HepG2 (cell line): ENCODE data around the gene GPR155. TPM values are rescaled to one million over a fixed set of nuclear protein-coding genes. Genes with fewer than 3 reads are reported as not detected.
A peak's percentile ranks its signal among the peaks of the same experiment; 100 is the strongest.

ENCODE experiments used
- ATAC-seq: fragments of 200-7000 bp; cut with Tn5 transposase; 3 replicates; pipeline ENCODE4 v1.9.1; 2020; ENCODE audit warnings: mild to moderate bottlenecking, moderate library complexity
- BruUV-seq: library from RNA; stranded (reverse); fragments of 400-500 nt; replicated peaks from 2 replicates; lab custom pipeline; 2021; lab: Mats Ljungman, UMichigan
- CTCF ChIA-PET: fragments of 300-600 bp; formaldehyde crosslinking; extraction: SDS; loops from one replicate; lab custom pipeline; 2021; ENCODE audit warnings: low total read pairs, inconsistent platforms, low intra/inter-chr PET ratio; lab: Yijun Ruan, JAX
- POLR2A ChIA-PET: fragments of 350-600 bp; sonication (Branson Sonifier 250); formaldehyde crosslinking; loops from one replicate; lab custom pipeline; 2020; ENCODE audit warnings: antibody characterized with exemption, inconsistent platforms; lab: Yijun Ruan, JAX
- DNase-seq: peaks from one replicate; pipeline ENCODE4 v3.0.0-alpha.2; 2015; ENCODE audit warnings: low spot score
- FAIRE-seq: peaks from 3 replicates; lab custom pipeline; 2011; peaks lifted over from hg19 to GRCh38; lab: Jason Lieb, UNC
- H2AFZ ChIP-seq: one replicate; pipeline ENCODE4 v1.6.1; 2011; ENCODE audit warnings: low read length, inconsistent platforms
- H3K27ac ChIP-seq: fragments of 300-600 bp; 3 replicates; pipeline ENCODE4 v1.8.0; 2011; ENCODE audit warnings: mixed run types, mild to moderate bottlenecking, mixed read lengths, low read length, inconsistent platforms; ENCODE audit not compliant: insufficient read depth; ENCODE audit errors: extremely low read length
- H3K27me3 ChIP-seq, 2 experiments: fragments of 200-600 bp in 1 of 2; 2 replicates in 1 of 2; 3 replicates in 1 of 2; pipeline versions ENCODE4 v1.6.0 to v1.8.0; 2011; ENCODE audit warnings: low read length in 2 of 2, mild to moderate bottlenecking in 2 of 2, moderate library complexity in 2 of 2, inconsistent platforms in 1 of 2; ENCODE audit not compliant: insufficient read depth in 2 of 2, control insufficient read depth in 1 of 2
- H3K36me3 ChIP-seq, 2 experiments: fragments of 200-600 bp in 1 of 2; replicated peaks in 1 of 2; 2 replicates in 1 of 2; 3 replicates in 1 of 2; pipeline versions ENCODE4 v1.5.1 to v1.8.0; 2011; ENCODE audit warnings: low read length in 2 of 2, inconsistent platforms in 1 of 2; ENCODE audit not compliant: insufficient read depth in 2 of 2, control insufficient read depth in 1 of 2
- H3K4me1 ChIP-seq: 2 replicates; pipeline ENCODE4 v1.5.1; 2012; ENCODE audit warnings: low read length, inconsistent platforms; ENCODE audit not compliant: insufficient read depth
- H3K4me2 ChIP-seq: 2 replicates; pipeline ENCODE4 v1.6.0; 2011; ENCODE audit warnings: low read depth, low read length, inconsistent platforms
- H3K4me3 ChIP-seq, 3 experiments: fragments of 200-600 bp in 1 of 3; sonication (generic), shearing (Covaris generic) in 1 of 3; replicated peaks in 1 of 3; 2 replicates each; pipeline ENCODE4 v1.5.1; 2011 to 2016; ENCODE audit warnings: low read length in 3 of 3, inconsistent platforms in 2 of 3, low read depth in 2 of 3, mild to moderate bottlenecking in 2 of 3, control low read depth in 1 of 3, mixed read lengths in 1 of 3; ENCODE audit not compliant: insufficient read depth in 1 of 3
- H3K79me2 ChIP-seq: one replicate; pipeline ENCODE4 v1.6.1; 2011; ENCODE audit warnings: low read length, inconsistent platforms; ENCODE audit not compliant: insufficient read depth
- H3K9ac ChIP-seq: 2 replicates; pipeline ENCODE4 v1.6.0; 2011; ENCODE audit warnings: mild to moderate bottlenecking, low read depth, low read length, inconsistent platforms; ENCODE audit not compliant: insufficient read depth
- H3K9me3 ChIP-seq: 2 replicates; pipeline ENCODE4 v1.5.1; 2012; ENCODE audit warnings: mild to moderate bottlenecking, low read length
- H4K20me1 ChIP-seq: 2 replicates; pipeline ENCODE4 v1.6.0; 2011; ENCODE audit warnings: inconsistent platforms, mild to moderate bottlenecking, low read length, moderate library complexity; ENCODE audit not compliant: insufficient read depth
- GATAD2A ChIP-seq: IDR thresholded peaks from 2 replicates; pipeline ENCODE4 v1.6.1; 2016
- GFI1 ChIP-seq: sonication (generic); formaldehyde crosslinking; IDR thresholded peaks from 2 replicates; pipeline ENCODE4 v1.5.0; 2020; ENCODE audit warnings: missing genetic modification reagents, mild to moderate bottlenecking, borderline replicate concordance
- MLX ChIP-seq: IDR thresholded peaks from 2 replicates; pipeline ENCODE4 v1.6.1; 2016
- PHF5A ChIP-seq: IDR thresholded peaks from one replicate; pipeline ENCODE4 v1.6.1; 2018; ENCODE audit warnings: low read depth, missing genetic modification reagents; ENCODE audit not compliant: unreplicated experiment
- POGZ ChIP-seq: sonication (generic); formaldehyde crosslinking; IDR thresholded peaks from 2 replicates; pipeline ENCODE4 v1.4.0; 2020; ENCODE audit warnings: mild to moderate bottlenecking, missing genetic modification reagents
- SPEN ChIP-seq: sonication (generic); formaldehyde crosslinking; IDR thresholded peaks from 2 replicates; pipeline ENCODE4 v1.5.1; 2020; ENCODE audit warnings: low read depth, mild to moderate bottlenecking, missing genetic modification reagents
- TEAD2 ChIP-seq: sonication (generic); formaldehyde crosslinking; IDR thresholded peaks from 2 replicates; pipeline ENCODE4 v1.9.0; 2021; ENCODE audit warnings: missing genetic modification reagents
- THYN1 ChIP-seq: sonication (generic); formaldehyde crosslinking; IDR thresholded peaks from 2 replicates; pipeline ENCODE4 v1.8.1; 2023; ENCODE audit warnings: low read depth, mild to moderate bottlenecking, moderate library complexity, missing genetic modification reagents, borderline replicate concordance
- ZNF367 ChIP-seq: sonication (generic); formaldehyde crosslinking; IDR thresholded peaks from 2 replicates; pipeline ENCODE4 v1.4.0; 2020; ENCODE audit warnings: missing genetic modification reagents, borderline replicate concordance
- ZNF7 ChIP-seq: IDR thresholded peaks from 2 replicates; pipeline ENCODE4 v1.6.1; 2016; ENCODE audit warnings: missing biosample characterization, missing genetic modification reagents
- WGBS: methylation state at CpG from one replicate; pipeline ENCODE4 v1.1.6; 2017; ENCODE audit warnings: low lambda C conversion rate; 5-methylcytosine and 5-hydroxymethylcytosine counted together
- in situ Hi-C: cut with HindIII; loops from 2 replicates; pipeline ENCODE4 v1.10.0; 2017; ENCODE audit warnings: low pct_unique_long_range_greater_than_20kb; ENCODE audit not compliant: extremely low pct_ligation_motif_present
- intact Hi-C: fragments of 100-400 bp; cut with micrococcal nuclease; formaldehyde crosslinking; loops from one replicate; pipeline ENCODE4 v1.10.0; 2022; ENCODE audit not compliant: unreplicated experiment
- polyA plus RNA-seq, 8 experiments: library from polyadenylated mRNA; depleted of rRNA in 3 of 8; stranded (reverse) in 7 of 8; unstranded in 1 of 8; fragments of >200 nt; fragmentation: Illumina TruSeq in 4 of 8; extraction: Trizol in 4 of 8; gene quantifications; 2 replicates each; pipeline versions ENCODE4 v1.2.1 to v1.2.3, GENCODE V29; 2011 to 2016; ENCODE audit warnings: low read depth in 4 of 8, missing spikeins in 1 of 8, mixed read lengths in 1 of 8; ENCODE audit not compliant: insufficient read depth in 1 of 8
- total RNA-seq, 5 experiments: library from RNA; depleted of rRNA; stranded (reverse); fragments of >200 nt; fragmentation: Illumina TruSeq; extraction: Trizol; gene quantifications; 2 replicates each; pipeline ENCODE4 v1.2.3, GENCODE V29; 2016; ENCODE audit warnings: low read depth in 1 of 5

Gene GPR155
- total and polyA plus RNA-seq, 2 of the 13 experiments (the other 11 are each of a cell fraction or from before 2014, with no cell fraction given): 0.15 to 0.49 TPM

GRCh38 chr2:174512345-174512744, 25.5 kb upstream of the GPR155 start:
- ATAC-seq (no peak), DNase-seq (no peak), FAIRE-seq (no peak)
- H3K9me3 ChIP-seq: peaks cover 51% of the 10 kb centered on the region
- H3K36me3 ChIP-seq: no peaks in the 10 kb centered on the region
- H3K9ac ChIP-seq: no peak overlapping the region
- no peak for TF ChIP-seq PHF5A (CRISPR knock-in tag)
- no peak for TF ChIP-seq MLX
- TF ChIP-seq SPEN (CRISPR knock-in tag): no peak
- no peak for TF ChIP-seq ZNF367
- no peak for TF ChIP-seq THYN1
- no peak for TF ChIP-seq GATAD2A (CRISPR knock-in tag)
- no peak for TF ChIP-seq TEAD2 (CRISPR knock-in tag)
- TF ChIP-seq POGZ (CRISPR knock-in tag): no peak
- 13% methylated on average over 3 of the region's 3 CpGs for WGBS
- ChIA-PET CTCF (no interaction called here), POLR2A (no interaction called here)
- in situ Hi-C loops (no loop called here), intact Hi-C loops (no loop called here)
- no peak overlapping the region for H3K4me2 ChIP-seq
- no peak overlapping the region for H2AFZ ChIP-seq
- H3K79me2 ChIP-seq: no peaks in the 10 kb centered on the region
- H4K20me1 ChIP-seq: no peaks in the 10 kb centered on the region
- H3K4me1 ChIP-seq: no peaks in the 10 kb centered on the region
- no peaks in the 10 kb centered on the region for H3K27me3 ChIP-seq
- H3K27ac ChIP-seq: no peak overlapping the region
- no peak overlapping the region for H3K4me3 ChIP-seq
- BruUV-seq: no TSS peak

DNA sequence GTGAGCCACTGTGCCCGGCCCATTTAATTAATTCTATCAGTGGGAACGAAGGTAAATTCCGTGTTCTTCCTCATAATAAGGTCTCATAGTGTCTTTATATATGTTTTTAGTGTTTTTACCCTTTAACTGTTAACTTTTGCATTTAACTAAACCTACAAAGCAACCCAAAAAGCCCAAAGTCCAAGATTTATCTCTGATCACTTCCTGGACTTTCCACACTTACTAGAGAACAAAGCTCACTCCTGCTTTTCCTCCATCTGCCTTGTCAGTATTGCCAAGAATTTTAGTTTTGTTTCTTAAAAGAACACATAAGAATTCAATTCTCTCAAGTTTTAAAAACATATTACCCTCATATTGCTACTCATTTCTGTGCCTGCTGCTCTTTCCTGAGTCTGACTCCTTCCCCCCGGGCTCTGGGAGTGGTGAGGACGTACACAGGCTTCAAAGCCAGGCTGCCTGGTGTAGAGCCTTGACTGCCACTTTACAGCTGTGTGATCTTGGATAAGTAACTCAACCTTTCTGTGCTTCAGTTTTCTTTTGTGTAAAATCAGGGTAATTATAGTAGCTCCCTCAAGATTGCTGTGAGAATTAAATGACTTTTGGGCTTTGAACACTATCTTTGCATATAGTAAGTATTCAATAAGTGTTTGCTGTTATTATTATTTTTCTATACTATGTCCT, 24.9 kb upstream of the GPR155 start:
- H3K9ac ChIP-seq: no peak overlapping the region

More for the DNA sequence above, 24.9 kb upstream of the GPR155 start:
- no peak for DNase-seq
- intact Hi-C loops: no loop called here
- no peaks in the 10 kb centered on the region for H3K27me3 ChIP-seq
- FAIRE-seq: no peak
- H3K4me1 ChIP-seq: no peaks in the 10 kb centered on the region
- WGBS: 1% methylated on average over 5 of the region's 5 CpGs
- no peaks in the 10 kb centered on the region for H4K20me1 ChIP-seq
- peaks cover 58% of the 10 kb centered on the region for H3K9me3 ChIP-seq
- no peak overlapping the region for H3K27ac ChIP-seq
- no TSS peak for BruUV-seq
- no peaks in the 10 kb centered on the region for H3K79me2 ChIP-seq
- no peak for ATAC-seq
- ChIA-PET CTCF (no interaction called here), POLR2A (no interaction called here)
- no peak overlapping the region for H2AFZ ChIP-seq
- TF ChIP-seq GFI1 (CRISPR knock-in tag) (no peak), ZNF7 (peak; percentile 59; the same call in 1 of the 2 replicates)
- no peak overlapping the region for H3K4me3 ChIP-seq
- H3K4me2 ChIP-seq: no peak overlapping the region
- no peaks in the 10 kb centered on the region for H3K36me3 ChIP-seq
- in situ Hi-C loops: no loop called here
